ENCODE results near the gene PSMD11. TPM values are rescaled to one million over a fixed set of nuclear protein-coding genes. Genes with fewer than 3 reads are reported as not detected.

The PSMD11 gene
- polyA plus RNA-seq (2011; rRNA removed) (228 and 235 TPM in 2 replicates), polyA plus RNA-seq (2017; fragmentation: RNase III; extraction: RNeasy Plus Mini Kit Qiagen cat#74134 plus additional on column Dnase treatment) (186 to 195 TPM (median 194 TPM) in 3 replicates), polyA minus RNA-seq (2011; rRNA and poly(A)+ RNA removed) (234 and 271 TPM in 2 replicates)
- polyA plus RNA-seq (2012; cell fraction: cytosol; rRNA removed), result 127 and 157 TPM in 2 replicates
- polyA plus RNA-seq (2012; cell fraction: nucleus; rRNA removed), result 74.8 and 102 TPM in 2 replicates

DNA sequence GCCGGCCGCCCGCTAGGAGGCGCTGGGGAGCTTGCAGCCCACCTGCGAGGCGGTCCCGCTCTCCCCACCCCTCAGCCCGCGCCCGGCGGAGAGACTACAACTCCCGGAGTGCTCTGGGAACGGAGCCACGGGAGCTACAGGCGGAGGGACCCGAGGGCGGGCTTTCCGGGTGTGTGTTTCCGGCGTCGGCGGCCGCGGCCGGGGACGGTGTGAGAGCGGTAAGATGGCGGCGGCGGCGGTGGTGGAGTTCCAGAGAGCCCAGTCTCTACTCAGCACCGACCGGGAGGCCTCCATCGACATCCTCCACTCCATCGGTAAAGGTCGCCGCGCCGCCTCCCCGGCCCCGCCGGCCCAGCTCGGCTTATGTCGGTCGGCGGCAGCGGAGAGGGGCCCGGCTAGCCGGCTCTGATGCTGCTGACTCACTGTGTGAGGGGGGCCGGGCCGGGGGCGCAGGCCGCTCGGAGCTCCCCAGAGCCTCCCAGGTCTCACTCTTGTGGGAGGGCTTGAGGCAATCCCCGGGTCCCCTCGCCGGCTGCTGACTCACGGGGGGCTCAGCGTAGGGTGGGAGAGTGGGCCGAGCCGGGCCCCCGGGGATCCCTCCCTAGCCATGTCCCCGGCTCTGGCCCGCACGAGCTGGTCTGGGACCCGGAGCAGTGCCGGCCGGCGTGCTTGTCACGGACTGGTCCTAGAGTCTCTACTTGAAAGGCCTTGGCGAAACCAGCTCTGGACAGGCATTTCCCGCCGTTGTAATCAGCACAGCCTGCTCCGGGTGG is at the start of gene PSMD11:
Gene PSMD11 (plus strand): TSS at position 210 of the 773 bp plus-strand sequence. CDS start 14 bp downstream, at position 224.
- peak within 1 kb of the TSS; percentile 92 for H3K4me3 ChIP-seq
- peaks cover 19% of the 10 kb centered on the region for H3K4me1 ChIP-seq
- TF ChIP-seq, protein P1, sequence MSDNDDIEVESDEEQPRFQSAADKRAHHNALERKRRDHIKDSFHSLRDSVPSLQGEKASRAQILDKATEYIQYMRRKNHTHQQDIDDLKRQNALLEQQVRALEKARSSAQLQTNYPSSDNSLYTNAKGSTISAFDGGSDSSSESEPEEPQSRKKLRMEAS (IDR thresholded peaks at IDR 0.05), result peak; percentile 75
- no peak for TF ChIP-seq HEYL (CRISPR knock-in tag; IDR thresholded peaks at IDR 0.05)
- TF ChIP-seq, protein P2, sequence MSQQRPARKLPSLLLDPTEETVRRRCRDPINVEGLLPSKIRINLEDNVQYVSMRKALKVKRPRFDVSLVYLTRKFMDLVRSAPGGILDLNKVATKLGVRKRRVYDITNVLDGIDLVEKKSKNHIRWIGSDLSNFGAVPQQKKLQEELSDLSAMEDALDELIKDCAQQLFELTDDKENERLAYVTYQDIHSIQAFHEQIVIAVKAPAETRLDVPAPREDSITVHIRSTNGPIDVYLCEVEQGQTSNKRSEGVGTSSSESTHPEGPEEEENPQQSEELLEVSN (IDR thresholded peaks at IDR 0.05; ENCODE audit: borderline replicate concordance, low read depth), result 0 out of 2 replicates have a peak, but pooled peaks have one; percentile 27
- TF ChIP-seq PHF8 (IDR thresholded peaks at IDR 0.05; ENCODE audit: borderline replicate concordance, low read depth), result peak; percentile 88
- peak; percentile 84; the same call in 1 of the 2 replicates for TF ChIP-seq MAZ (IDR thresholded peaks at IDR 0.05; ENCODE audit: borderline replicate concordance, low read depth, low read length)
- TF ChIP-seq MYC (IDR thresholded peaks at IDR 0.05; ENCODE audit: borderline replicate concordance, low read length), result peak; percentile 63; the same call in 1 of the 2 replicates
- TF ChIP-seq NFE2L2 (conservative IDR thresholded peaks at IDR 0.05; ENCODE audit: low read length), result no peak
- TF ChIP-seq MAFK (IDR thresholded peaks at IDR 0.05; ENCODE audit: partially characterized antibody), result peak; percentile 75
- no peak for TF ChIP-seq HOXB13 (CRISPR knock-in tag; IDR thresholded peaks at IDR 0.05; ENCODE audit: low read depth)
- peak; percentile 83 for TF ChIP-seq KDM5A (IDR thresholded peaks at IDR 0.05)
- TF ChIP-seq ZNF302 (CRISPR knock-in tag; IDR thresholded peaks at IDR 0.05), result no peak
- TF ChIP-seq POLR2A (IDR thresholded peaks at IDR 0.05; ENCODE audit: low read length), result peak; percentile 85
- no peak for TF ChIP-seq FOSL2 (IDR thresholded peaks at IDR 0.05)
- TF ChIP-seq FOSL2 (CRISPR knock-in tag; IDR thresholded peaks at IDR 0.05), result peak; percentile 50
- no peak for TF ChIP-seq ZC3H11A (IDR thresholded peaks at IDR 0.05)
- TF ChIP-seq HDAC2 (IDR thresholded peaks at IDR 0.05), result no peak
- TF ChIP-seq TFCP2L1 (CRISPR knock-in tag; IDR thresholded peaks at IDR 0.05), result no peak
- TF ChIP-seq JUN (IDR thresholded peaks at IDR 0.05), result peak; percentile 88 to 95; a peak in 4 of 5 replicates
- no peak for TF ChIP-seq TP53 (CRISPR knock-in tag; IDR thresholded peaks at IDR 0.05)
- 0 out of 2 replicates have a peak, but pooled peaks have one; percentile 7 for TF ChIP-seq GATA3 (IDR thresholded peaks at IDR 0.05; ENCODE audit: borderline replicate concordance)
- no peak for TF ChIP-seq EHF (CRISPR knock-in tag; IDR thresholded peaks at IDR 0.05)
- TF ChIP-seq, protein P3, sequence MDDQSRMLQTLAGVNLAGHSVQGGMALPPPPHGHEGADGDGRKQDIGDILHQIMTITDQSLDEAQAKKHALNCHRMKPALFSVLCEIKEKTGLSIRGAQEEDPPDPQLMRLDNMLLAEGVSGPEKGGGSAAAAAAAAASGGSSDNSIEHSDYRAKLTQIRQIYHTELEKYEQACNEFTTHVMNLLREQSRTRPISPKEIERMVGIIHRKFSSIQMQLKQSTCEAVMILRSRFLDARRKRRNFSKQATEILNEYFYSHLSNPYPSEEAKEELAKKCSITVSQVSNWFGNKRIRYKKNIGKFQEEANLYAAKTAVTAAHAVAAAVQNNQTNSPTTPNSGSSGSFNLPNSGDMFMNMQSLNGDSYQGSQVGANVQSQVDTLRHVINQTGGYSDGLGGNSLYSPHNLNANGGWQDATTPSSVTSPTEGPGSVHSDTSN (IDR thresholded peaks at IDR 0.05), result no peak
- TF ChIP-seq, protein P4, sequence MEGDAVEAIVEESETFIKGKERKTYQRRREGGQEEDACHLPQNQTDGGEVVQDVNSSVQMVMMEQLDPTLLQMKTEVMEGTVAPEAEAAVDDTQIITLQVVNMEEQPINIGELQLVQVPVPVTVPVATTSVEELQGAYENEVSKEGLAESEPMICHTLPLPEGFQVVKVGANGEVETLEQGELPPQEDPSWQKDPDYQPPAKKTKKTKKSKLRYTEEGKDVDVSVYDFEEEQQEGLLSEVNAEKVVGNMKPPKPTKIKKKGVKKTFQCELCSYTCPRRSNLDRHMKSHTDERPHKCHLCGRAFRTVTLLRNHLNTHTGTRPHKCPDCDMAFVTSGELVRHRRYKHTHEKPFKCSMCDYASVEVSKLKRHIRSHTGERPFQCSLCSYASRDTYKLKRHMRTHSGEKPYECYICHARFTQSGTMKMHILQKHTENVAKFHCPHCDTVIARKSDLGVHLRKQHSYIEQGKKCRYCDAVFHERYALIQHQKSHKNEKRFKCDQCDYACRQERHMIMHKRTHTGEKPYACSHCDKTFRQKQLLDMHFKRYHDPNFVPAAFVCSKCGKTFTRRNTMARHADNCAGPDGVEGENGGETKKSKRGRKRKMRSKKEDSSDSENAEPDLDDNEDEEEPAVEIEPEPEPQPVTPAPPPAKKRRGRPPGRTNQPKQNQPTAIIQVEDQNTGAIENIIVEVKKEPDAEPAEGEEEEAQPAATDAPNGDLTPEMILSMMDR (IDR thresholded peaks at IDR 0.05), result peak; percentile 97; the same call in 2 of the 3 replicates
- no peak for TF ChIP-seq CHD4 (IDR thresholded peaks at IDR 0.05; ENCODE audit: borderline replicate concordance)
- no peak for TF ChIP-seq CEBPB (IDR thresholded peaks at IDR 0.05)
- peak; percentile 50; the same call in 2 of the 3 replicates for TF ChIP-seq SMC3 (IDR thresholded peaks at IDR 0.05)
- no peak for TF ChIP-seq EP300 (IDR thresholded peaks at IDR 0.05)
- TF ChIP-seq, protein P5, sequence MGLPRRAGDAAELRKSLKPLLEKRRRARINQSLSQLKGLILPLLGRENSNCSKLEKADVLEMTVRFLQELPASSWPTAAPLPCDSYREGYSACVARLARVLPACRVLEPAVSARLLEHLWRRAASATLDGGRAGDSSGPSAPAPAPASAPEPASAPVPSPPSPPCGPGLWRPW (IDR thresholded peaks at IDR 0.05), result no peak
- TF ChIP-seq, protein P6, sequence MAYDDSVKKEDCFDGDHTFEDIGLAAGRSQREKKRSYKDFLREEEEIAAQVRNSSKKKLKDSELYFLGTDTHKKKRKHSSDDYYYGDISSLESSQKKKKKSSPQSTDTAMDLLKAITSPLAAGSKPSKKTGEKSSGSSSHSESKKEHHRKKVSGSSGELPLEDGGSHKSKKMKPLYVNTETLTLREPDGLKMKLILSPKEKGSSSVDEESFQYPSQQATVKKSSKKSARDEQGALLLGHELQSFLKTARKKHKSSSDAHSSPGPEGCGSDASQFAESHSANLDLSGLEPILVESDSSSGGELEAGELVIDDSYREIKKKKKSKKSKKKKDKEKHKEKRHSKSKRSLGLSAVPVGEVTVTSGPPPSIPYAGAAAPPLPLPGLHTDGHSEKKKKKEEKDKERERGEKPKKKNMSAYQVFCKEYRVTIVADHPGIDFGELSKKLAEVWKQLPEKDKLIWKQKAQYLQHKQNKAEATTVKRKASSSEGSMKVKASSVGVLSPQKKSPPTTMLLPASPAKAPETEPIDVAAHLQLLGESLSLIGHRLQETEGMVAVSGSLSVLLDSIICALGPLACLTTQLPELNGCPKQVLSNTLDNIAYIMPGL (CRISPR knock-in tag; IDR thresholded peaks at IDR 0.05; ENCODE audit: borderline replicate concordance), result no peak; the same call in 1 of the 2 replicates
- TF ChIP-seq, protein P7, sequence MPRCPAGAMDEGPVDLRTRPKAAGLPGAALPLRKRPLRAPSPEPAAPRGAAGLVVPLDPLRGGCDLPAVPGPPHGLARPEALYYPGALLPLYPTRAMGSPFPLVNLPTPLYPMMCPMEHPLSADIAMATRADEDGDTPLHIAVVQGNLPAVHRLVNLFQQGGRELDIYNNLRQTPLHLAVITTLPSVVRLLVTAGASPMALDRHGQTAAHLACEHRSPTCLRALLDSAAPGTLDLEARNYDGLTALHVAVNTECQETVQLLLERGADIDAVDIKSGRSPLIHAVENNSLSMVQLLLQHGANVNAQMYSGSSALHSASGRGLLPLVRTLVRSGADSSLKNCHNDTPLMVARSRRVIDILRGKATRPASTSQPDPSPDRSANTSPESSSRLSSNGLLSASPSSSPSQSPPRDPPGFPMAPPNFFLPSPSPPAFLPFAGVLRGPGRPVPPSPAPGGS (IDR thresholded peaks at IDR 0.05), result peak; percentile 84; the same call in 1 of the 3 replicates
- peak; percentile 44 to 59; a peak in 4 of 5 replicates for TF ChIP-seq RAD21 (conservative IDR thresholded peaks at IDR 0.05 in 1 of 2, IDR thresholded peaks at IDR 0.05 in 1 of 2)
- peak; percentile 27 for TF ChIP-seq CHD2 (IDR thresholded peaks at IDR 0.05; ENCODE audit: low read length, partially characterized antibody)
- TF ChIP-seq POLR2AphosphoS2 (conservative IDR thresholded peaks at IDR 0.05; ENCODE audit: low read length), result no peak
- ChIA-PET CTCF (interaction anchor here (0.6 to 9.8 kb wide), 40 partner anchors 9 to 1686 kb away, joined by 3 to 138 read pairs (median 6); partner anchors contain the start of genes C17orf75 and CDK5R1), POLR2A (interaction anchor here (0.6 to 2.0 kb wide), 13 partner anchors 9 to 433 kb away, joined by 3 to 7 read pairs (median 3); partner anchors contain the start of genes CDK5R1, MYO1D and ZNF207)
- DNase-seq (ENCODE audit: low read depth in 1 of 2, low spot score in 1 of 2), result peak; percentile 98 to 99
- ATAC-seq, result peak; percentile 95 to 98
- no peak for FAIRE-seq
- peak within 1 kb of the TSS; percentile 90 for H3K4me2 ChIP-seq
- 2% methylated on average over 38 of the region's 74 CpGs for WGBS (ENCODE audit: missing lambda C conversion rate)
- peak within 1 kb of the TSS; percentile 95 to 97 for H3K27ac ChIP-seq
- no peaks in the 10 kb centered on the region for H3K9me3 ChIP-seq

All from A549 (cell line).